Fibroblast of mammary gland (primary cell): ENCODE measurements around the gene ARID2.

Experiments
- DNase-seq: peaks from one replicate; pipeline ENCODE4 v3.0.0-alpha.2; 2010; ENCODE audit warnings: low read depth
- H3K4me3 ChIP-seq: 2 replicates; pipeline ENCODE4 v1.5.1; 2011; ENCODE audit warnings: low read depth, mild to moderate bottlenecking, low read length, moderate library complexity; ENCODE audit not compliant: control insufficient read depth
- CTCF ChIP-seq: conservative IDR thresholded peaks from 2 replicates; pipeline ENCODE4 v1.5.1; 2011; ENCODE audit warnings: low read depth, low read length, inconsistent platforms; ENCODE audit not compliant: control insufficient read depth, insufficient read depth

ARID2 gene

GRCh38 chr12:45946435-45946834, 216.9 kb downstream of the ARID2 start:
- DNase-seq = no peak
- TF ChIP-seq CTCF = no peak
- H3K4me3 ChIP-seq = no peak overlapping the region

GRCh38 chr12:45948546-45948945, 219.0 kb downstream of the ARID2 start:
- DNase-seq = no peak

More at GRCh38 chr12:45948546-45948945, 219.0 kb downstream of the ARID2 start:
- no peak overlapping the region for H3K4me3 ChIP-seq
- no peak for TF ChIP-seq CTCF
